ACC112 (cell line): ENCODE results near the gene TP53INP2.
A peak's percentile ranks its signal among the peaks of the same experiment; 100 is the strongest.
"Not testable (repeated sequence)": the region's sequence is repeated elsewhere in the genome, so short reads cannot be mapped to it uniquely, and the experiment has no call there.

Experiments
- H2AFZ ChIP-seq: fragments of 200-600 bp; sonication (generic); one replicate; pipeline ENCODE4 v1.6.0; 2017; ENCODE audit warnings: antibody characterized with exemption, low read length; ENCODE audit not compliant: unreplicated experiment
- H3K27ac ChIP-seq: fragments of 200-600 bp; sonication (generic); 2 replicates; pipeline ENCODE4 v1.5.1; 2014; ENCODE audit warnings: low read depth, mild to moderate bottlenecking, antibody characterized with exemption, low read length, moderate library complexity
- H3K27me3 ChIP-seq: fragments of 200-600 bp; sonication (generic); 2 replicates; pipeline ENCODE4 v1.6.1; 2014; ENCODE audit warnings: mild to moderate bottlenecking, antibody characterized with exemption, low read length, moderate library complexity, mixed read lengths; ENCODE audit not compliant: insufficient read depth
- H3K36me3 ChIP-seq: fragments of 200-600 bp; sonication (generic); 2 replicates; pipeline ENCODE4 v1.6.1; 2016; ENCODE audit warnings: mild to moderate bottlenecking, antibody characterized with exemption, low read length, moderate library complexity, mixed read lengths; ENCODE audit not compliant: insufficient read depth
- H3K4me1 ChIP-seq: fragments of 200-600 bp; sonication (generic); one replicate; pipeline ENCODE4 v1.6.1; 2016; ENCODE audit warnings: low read length, mixed read lengths; ENCODE audit not compliant: insufficient read depth, unreplicated experiment, control insufficient read depth
- H3K4me3 ChIP-seq: fragments of 200-600 bp; sonication (generic); 2 replicates; pipeline ENCODE4 v1.5.1; 2014; ENCODE audit warnings: mild to moderate bottlenecking, low read depth, low read length
- H3K79me2 ChIP-seq: fragments of 200-600 bp; sonication (generic); one replicate; pipeline ENCODE4 v1.6.0; 2016; ENCODE audit warnings: low read length; ENCODE audit not compliant: control insufficient read depth, unreplicated experiment, insufficient read depth

Gene TP53INP2, protein sequence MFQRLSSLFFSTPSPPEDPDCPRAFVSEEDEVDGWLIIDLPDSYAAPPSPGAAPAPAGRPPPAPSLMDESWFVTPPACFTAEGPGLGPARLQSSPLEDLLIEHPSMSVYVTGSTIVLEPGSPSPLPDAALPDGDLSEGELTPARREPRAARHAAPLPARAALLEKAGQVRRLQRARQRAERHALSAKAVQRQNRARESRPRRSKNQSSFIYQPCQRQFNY

DNA sequence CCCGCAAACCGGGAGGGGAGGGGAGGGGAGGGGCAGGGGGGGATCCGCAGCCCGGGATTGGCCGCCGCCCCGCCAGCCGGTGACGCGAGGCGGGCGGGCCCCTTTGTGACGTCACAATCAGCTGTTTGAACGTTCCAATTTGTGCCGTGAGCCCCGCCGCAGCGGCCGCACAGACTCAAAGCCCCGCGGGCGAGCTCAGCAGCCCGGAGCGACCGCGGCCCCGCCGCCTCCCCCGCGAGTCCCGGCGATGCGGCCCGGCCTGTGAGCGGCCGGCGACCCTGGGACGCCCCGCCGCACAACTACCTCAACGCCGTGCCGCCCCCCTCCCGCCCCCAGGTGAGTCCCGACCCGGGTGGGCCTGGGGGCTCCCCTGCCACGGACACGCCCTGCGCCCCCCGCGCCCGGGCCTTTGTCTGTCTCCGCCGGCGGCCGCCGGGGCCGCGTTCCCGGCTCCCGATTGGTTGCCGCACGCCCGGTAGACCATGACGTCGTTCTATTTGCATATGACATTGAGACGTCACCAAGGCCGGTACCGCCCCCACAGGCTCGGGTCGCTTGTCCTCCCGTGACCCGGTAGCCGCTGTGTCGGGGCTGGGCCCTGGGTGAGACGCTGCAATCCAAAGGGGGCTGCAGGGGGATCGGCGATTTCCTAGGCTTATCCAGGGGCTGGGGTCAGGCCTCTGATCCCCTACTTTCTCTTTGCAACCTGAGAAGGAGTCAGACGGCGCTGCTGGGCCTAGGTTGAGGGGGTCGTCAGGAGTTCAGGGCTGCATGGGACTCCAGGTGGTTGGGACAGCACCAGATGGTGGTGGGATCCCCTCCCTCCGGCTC, at the start of gene TP53INP2:
TSS of gene TP53INP2 (plus strand) at position 168 of the 831 bp plus-strand sequence. CDS start 4,396 bp downstream, outside the sequence.
- H3K27ac ChIP-seq: peak within 1 kb of the TSS; percentile 87
- H3K79me2 ChIP-seq: no peaks in the 10 kb centered on the region
- peaks cover 13% of the 10 kb centered on the region for H3K4me1 ChIP-seq
- H3K27me3 ChIP-seq: no peaks in the 10 kb centered on the region
- peak within 1 kb of the TSS; percentile 82 for H3K4me3 ChIP-seq
- no peaks in the 10 kb centered on the region for H3K36me3 ChIP-seq
- H2AFZ ChIP-seq: peak within 1 kb of the TSS; percentile 61

DNA sequence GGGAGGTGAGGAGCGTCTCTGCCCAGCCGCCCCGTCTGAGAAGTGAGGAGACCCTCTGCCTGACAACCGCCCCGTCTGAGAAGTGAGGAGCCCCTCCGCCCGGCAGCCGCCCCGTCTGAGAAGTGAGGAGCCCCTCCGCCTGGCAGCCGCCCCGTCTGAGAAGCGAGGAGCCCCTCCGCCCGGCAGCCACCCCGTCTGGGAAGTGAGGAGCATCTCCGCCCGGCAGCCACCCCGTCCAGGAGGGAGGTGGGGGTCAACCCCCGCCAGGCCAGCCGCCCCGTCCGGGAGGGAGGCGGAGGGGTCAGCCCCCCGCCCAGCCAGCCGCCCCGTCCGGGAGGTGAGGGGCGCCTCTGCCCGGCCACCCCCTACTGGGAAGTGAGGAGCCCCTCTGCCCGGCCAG, 45.5 kb upstream of the TP53INP2 start:
- not testable (repeated sequence) for H3K27me3 ChIP-seq, H3K36me3 ChIP-seq, H3K27ac ChIP-seq, H3K4me3 ChIP-seq, H3K4me1 ChIP-seq, H2AFZ ChIP-seq, H3K79me2 ChIP-seq

DNA sequence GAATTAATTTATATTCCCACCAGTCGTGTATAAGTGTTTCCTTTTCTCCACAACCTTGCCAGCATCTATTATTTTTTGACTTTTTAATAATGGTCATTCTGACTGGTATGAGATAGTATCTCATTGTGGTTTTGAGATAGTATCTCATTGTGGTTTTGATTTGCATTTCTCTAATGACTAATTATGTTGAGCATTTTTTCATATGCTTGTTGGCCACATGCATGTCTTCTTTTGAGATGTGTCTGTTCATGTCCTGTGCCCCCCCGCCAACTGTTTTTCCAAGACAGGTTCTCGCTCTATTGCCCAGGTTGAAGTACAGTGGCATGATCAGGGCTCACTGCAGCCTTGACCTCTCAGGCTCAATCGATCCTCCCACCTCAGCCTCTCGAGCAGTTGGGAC, 42.3 kb upstream of the TP53INP2 start:
- not testable (repeated sequence) for H3K4me3 ChIP-seq, H3K4me1 ChIP-seq, H3K36me3 ChIP-seq, H3K27ac ChIP-seq, H3K27me3 ChIP-seq, H2AFZ ChIP-seq, H3K79me2 ChIP-seq

DNA sequence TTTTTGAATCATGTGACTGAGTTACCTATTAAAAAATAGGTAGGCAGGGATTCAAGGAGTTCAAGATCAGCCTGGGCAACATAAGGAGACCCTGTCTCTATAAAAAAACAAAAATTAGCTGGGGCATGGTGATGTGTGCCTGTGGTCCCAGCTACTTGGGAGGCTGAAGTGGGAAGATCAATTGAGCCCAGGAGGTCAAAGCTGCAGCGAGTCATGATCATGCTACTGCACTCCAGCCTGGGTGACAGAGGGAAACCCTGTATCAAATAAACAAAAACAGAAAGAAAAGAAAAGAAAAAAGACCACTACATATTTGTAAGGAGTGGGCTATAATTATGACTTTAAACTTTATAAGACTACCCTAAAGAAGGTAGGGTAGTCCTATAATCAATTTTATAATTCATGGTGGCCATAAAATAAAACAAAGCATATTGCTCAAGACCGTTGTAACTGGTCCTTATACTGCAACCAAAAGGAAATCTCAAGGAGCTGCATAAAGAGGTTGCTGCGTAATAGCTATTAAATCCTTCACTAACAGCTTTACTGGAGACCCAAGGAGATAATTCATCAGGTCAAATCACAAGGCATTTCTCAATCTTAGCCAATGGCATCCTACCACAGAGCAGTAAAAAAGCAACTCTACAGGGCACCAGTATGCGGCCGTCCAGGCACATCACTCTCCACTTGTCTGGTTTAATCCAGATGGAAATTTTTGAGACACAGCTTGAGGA, 40.8 kb upstream of the TP53INP2 start:
- Histone ChIP-seq H3K79me2 (no peaks in the 10 kb centered on the region), H3K4me1 (peaks cover 9% of the 10 kb centered on the region), H3K27ac (no peak overlapping the region), H2AFZ (no peak overlapping the region), H3K27me3 (no peaks in the 10 kb centered on the region), H3K36me3 (no peaks in the 10 kb centered on the region), H3K4me3 (no peak overlapping the region)

DNA sequence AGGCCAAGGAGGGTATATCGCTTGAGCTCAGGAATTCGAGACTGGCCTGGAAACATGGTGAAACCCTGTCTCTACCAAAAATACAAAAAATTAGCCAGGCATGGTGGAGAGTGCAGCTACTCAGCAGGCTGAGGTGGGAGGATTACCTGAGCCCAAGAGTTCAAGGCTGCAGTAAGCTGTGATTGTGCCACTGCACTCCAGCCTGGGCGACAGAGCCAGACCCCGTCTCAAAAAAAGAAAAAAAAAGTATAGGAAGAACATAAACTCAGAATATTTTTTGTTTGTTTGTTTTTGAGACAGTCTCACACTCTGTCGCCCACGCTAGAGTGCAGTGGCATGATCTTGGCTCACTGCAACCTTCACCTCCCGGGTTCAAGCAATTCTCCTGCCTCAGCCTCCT, 39.4 kb upstream of the TP53INP2 start:
- H2AFZ ChIP-seq, H3K36me3 ChIP-seq, H3K4me1 ChIP-seq, H3K4me3 ChIP-seq, H3K27me3 ChIP-seq, H3K27ac ChIP-seq, H3K79me2 ChIP-seq: not testable (repeated sequence)

DNA sequence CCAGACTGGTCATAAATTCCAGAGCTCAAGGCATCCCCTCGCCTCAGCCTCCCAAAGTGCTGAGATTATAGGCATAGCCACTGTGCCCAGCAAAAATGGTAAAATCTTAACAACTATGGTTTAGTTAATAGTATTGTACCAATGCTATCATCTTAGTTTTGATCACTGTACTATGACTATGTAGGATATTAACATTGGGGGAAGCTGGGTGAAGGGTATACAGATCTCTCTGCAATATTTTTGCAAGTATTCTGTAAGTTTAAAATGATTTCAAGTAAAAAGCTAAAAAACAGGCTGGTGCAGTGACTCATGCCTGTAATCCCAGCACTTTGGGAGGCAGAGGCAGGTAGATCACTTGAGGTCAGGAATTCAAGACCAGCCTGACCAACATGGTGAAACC, 35.0 kb upstream of the TP53INP2 start:
- Histone ChIP-seq H3K36me3 (no peaks in the 10 kb centered on the region), H3K79me2 (peaks cover 7% of the 10 kb centered on the region), H3K27ac (no peak overlapping the region), H3K27me3 (no peaks in the 10 kb centered on the region), H3K4me3 (no peak overlapping the region), H3K4me1 (no peaks in the 10 kb centered on the region), H2AFZ (no peak overlapping the region)

DNA sequence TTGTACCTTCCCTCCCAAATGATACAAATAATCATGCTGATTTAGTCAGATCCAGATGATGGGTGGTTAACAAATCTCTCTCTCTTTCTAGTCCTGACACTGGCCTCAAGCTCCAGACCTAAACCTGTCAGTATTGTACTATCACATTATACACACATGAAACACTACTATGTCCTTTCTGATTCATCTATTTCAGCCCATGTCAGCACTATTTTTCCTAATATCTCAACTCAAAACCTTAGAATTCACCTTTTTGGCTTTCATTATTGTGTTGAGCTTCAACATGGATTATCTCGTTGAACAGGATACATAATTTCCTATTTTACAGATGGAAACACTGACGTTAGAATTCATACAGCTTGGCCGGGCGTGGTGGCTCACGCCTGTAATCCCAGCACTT, 30.7 kb upstream of the TP53INP2 start:
- Histone ChIP-seq H3K27me3 (no peaks in the 10 kb centered on the region), H2AFZ (no peak overlapping the region), H3K79me2 (peaks cover 19% of the 10 kb centered on the region), H3K27ac (no peak overlapping the region), H3K36me3 (no peaks in the 10 kb centered on the region), H3K4me3 (no peak overlapping the region), H3K4me1 (peaks cover 5% of the 10 kb centered on the region)

DNA sequence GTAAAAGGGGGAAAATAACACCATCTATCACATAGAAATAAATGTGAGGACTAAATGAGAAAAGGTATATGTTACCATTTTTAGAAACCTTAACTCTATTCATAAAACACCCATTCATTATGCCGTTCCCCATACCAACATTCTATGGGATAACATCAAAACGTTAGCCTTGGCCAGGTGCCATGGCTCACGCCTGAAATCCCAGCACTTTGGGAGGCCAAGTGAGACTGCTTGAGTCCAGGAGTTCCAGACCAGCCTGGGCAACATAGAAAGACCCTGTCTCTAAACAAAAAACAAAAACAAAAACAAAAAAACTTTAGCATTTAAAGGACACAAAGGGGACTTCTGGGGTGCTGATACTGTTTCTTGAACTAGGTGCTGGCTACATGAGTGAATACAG, 28.6 kb upstream of the TP53INP2 start:
- Histone ChIP-seq H3K36me3 (no peaks in the 10 kb centered on the region), H2AFZ (no peak overlapping the region), H3K4me3 (peak overlapping the region; percentile 86), H3K79me2 (peaks cover 16% of the 10 kb centered on the region), H3K4me1 (peaks cover 5% of the 10 kb centered on the region), H3K27ac (no peak overlapping the region), H3K27me3 (no peaks in the 10 kb centered on the region)

DNA sequence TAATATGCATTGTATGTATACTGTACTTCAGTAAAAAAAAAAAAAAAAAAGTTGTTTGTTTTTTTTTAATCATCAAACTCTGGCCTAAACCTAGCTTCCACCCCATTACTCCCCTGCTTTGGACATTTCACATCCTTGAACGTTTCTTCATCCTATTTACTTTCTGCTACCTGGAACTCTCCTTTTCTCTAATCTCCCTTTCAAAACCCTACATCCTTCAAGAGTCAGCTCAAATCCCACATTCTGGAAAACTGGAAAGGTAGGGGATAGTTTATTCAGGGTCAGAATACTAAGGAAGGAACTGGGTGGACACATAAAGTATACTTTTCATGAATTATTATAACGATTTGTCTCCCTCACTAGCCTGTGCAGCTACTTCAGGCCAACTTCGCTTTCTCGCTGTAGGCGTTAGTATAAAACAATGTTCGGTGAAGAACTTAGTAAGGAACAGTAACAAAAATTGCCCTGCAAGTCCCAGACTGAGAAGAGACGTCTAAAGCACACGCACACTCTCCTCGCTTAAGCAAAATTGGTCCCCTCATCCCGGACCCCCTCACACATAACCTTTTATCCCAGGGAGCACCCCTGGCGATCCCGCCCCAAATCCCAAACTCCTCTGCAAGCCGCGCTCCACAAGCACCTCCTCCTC, 28.0 kb upstream of the TP53INP2 start:
- peak overlapping the region; percentile 92 for H2AFZ ChIP-seq
- no peaks in the 10 kb centered on the region for H3K27me3 ChIP-seq
- peaks cover 5% of the 10 kb centered on the region for H3K4me1 ChIP-seq
- H3K36me3 ChIP-seq: no peaks in the 10 kb centered on the region
- peaks cover 16% of the 10 kb centered on the region for H3K79me2 ChIP-seq
- H3K4me3 ChIP-seq: peak overlapping the region; percentile 86
- 0 out of 2 replicates have a peak overlapping the region, but pooled peaks have one; percentile 11 for H3K27ac ChIP-seq

DNA sequence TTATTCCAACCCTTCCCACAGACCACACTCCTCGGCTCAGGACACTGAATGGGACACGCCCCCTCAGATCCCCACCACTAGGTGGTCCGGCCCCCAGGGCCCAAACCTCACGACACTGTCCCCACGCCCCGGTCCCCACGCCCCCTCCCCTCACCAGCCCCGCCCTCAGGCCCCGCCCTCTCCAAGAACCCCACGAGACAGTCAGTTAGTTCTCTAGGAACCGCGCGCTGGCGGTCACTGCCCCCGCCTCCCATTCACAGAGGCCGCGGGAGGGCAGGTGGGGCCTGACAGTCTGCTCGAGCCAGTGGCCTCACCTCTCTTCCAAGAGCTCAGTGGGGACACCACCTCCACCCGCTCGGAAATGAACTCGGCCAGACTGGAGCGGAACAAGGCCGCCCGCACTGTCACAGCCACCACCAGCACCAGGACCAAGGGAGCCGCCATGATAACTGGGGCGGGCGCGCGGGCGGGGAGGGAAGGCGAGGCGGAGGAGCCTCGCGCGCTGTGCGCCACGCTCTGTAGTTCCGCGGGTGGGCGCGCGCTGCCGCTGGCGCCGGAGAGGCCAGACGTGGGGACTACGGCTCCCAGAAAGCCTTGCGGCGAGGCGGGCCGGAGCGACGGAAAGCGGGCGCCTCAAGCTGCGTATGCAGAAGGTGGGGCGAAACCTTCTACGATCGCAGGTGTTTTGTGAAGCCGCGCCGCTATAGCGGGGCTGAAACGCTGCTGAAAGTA, 27.3 kb upstream of the TP53INP2 start, which contains the start of gene PIGU:
TSS of gene PIGU (minus strand) at position 451 of the 732 bp plus-strand sequence. CDS start at position 444, 7 bp downstream.
- no peaks in the 10 kb centered on the region for H3K36me3 ChIP-seq
- H3K27me3 ChIP-seq: no peaks in the 10 kb centered on the region
- peak within 1 kb of the TSS; percentile 92 for H2AFZ ChIP-seq
- peaks cover 5% of the 10 kb centered on the region for H3K4me1 ChIP-seq
- H3K27ac ChIP-seq: peak within 1 kb of the TSS; percentile 49; the same call in 1 of the 2 replicates
- peak within 1 kb of the TSS; percentile 86 for H3K4me3 ChIP-seq
- H3K79me2 ChIP-seq: peaks cover 16% of the 10 kb centered on the region
